Muscle layer of colon (tissue), 2 donors: Measurements from ENCODE around the gene EVL.

ENCODE experiments used
- H3K27ac ChIP-seq: one replicate; pipeline ENCODE4 v1.7.0; 2013; ENCODE audit warnings: low read depth, mild to moderate bottlenecking, low read length, moderate library complexity
- H3K27me3 ChIP-seq, 2 donors: one replicate each; pipeline ENCODE4 v1.7.0; 2013; ENCODE audit warnings: low read length in 2 of 2, mild to moderate bottlenecking in 2 of 2; ENCODE audit not compliant: insufficient read depth in 2 of 2, control insufficient read depth in 1 of 2
- H3K36me3 ChIP-seq: one replicate; pipeline ENCODE4 v1.7.0; 2013; ENCODE audit warnings: mild to moderate bottlenecking, low read length; ENCODE audit not compliant: insufficient read depth
- H3K4me1 ChIP-seq: one replicate; pipeline ENCODE4 v1.7.0; 2013; ENCODE audit warnings: mild to moderate bottlenecking, low read length; ENCODE audit not compliant: insufficient read depth
- H3K4me3 ChIP-seq, 2 donors: one replicate each; pipeline ENCODE4 v1.7.0; 2013; ENCODE audit warnings: low read length in 2 of 2, low read depth in 1 of 2, mild to moderate bottlenecking in 1 of 2, moderate library complexity in 1 of 2
- H3K9ac ChIP-seq: one replicate; pipeline ENCODE4 v1.7.0; 2013; ENCODE audit warnings: low read length
- H3K9me3 ChIP-seq: one replicate; pipeline ENCODE4 v1.7.0; 2013; ENCODE audit warnings: mild to moderate bottlenecking, low read length
- donor health status: abdominal sarcoma.
- donor health status: Adenocarcinoma of cecum.

Gene EVL

DNA sequence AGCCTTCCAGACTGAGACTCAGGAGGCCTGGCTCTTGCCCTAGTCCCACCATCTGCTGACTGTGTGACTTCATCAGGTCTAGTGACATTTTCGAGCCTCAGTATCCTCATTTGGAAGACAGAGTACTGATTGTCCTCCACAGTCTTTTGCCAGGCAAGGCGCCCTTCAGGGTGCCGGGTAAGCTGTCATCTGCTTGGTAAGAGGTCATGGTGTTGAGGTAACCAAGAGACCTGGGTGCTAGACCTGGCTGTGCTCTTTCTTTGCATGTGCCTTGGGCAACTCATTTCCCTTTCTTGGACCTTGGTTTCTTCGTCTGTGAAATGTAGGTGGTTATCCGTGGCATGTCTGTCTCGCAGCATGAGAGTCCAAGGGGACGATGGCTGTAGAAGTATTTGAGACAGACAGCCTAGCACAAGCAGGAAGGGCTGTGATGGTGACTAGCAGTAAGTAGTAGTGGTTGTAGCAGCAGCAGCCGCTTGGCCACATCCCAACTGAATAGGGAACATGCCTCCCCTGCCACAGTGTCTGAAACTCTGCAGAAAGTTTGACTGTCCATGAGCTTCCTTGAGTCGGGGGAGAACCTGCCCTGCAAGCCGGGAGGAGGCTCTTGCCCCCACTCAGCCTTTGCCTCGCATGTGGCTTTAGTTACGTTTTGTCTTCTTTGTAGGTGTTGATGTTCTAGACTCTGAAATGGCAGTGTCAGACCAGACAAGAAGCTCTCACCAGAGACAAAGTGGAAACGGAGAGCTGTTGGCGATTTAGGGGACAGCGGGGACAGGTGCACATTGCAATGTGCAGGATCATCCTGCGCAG, 40.3 kb downstream of the EVL start:
- no peak overlapping the region for H3K4me3 ChIP-seq
- H3K4me1 ChIP-seq, result peaks cover 49% of the 10 kb centered on the region
- H3K9ac ChIP-seq, result no peak overlapping the region
- H3K9me3 ChIP-seq, result no peaks in the 10 kb centered on the region
- H3K36me3 ChIP-seq, result no peaks in the 10 kb centered on the region
- H3K27ac ChIP-seq, result no peak overlapping the region
- H3K27me3 ChIP-seq, result no peaks in the 10 kb centered on the region

DNA sequence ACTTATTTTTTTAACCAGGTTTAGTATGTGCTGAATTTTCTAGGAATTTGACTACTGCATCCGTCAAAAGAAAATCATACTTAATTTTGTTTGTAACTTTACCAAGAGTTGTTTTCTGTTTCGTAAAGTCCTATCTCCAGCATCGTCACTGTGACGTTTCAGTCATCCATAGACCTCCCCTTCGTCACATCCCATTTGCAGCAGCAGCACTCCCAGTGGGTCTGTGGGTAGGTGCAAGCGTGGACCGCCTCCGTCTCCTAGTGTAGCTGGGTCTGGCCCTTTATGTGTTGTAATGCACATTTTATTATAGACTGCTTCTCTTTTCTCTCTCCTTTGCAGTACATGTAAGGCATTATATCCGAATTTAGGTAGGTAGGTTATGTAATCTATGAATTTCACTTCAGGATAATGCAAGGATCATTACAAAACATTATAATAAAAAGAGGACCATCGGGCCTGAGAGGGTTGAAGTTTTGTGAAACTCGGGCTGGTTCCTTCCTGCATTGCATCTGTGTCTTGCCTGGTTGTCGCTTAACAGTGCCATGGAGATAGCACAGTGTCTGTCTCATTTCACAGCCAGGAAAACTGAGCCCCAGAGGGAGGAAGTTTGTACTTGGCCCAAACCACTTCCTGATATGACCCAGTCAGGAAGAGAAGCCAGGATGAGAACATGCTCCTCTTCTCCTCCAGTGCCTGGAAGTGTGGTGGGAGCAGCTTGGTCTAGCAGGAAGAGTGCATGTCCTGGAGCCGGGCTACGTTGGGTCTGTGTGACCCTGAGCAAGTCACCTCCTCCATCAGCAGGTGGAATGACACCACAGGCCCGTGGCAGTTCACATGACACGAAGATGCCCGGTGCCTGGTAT, 41.3 kb downstream of the EVL start:
- no peaks in the 10 kb centered on the region for H3K9me3 ChIP-seq
- H3K4me3 ChIP-seq, result no peak overlapping the region
- peaks cover 49% of the 10 kb centered on the region for H3K4me1 ChIP-seq
- no peaks in the 10 kb centered on the region for H3K27me3 ChIP-seq
- H3K9ac ChIP-seq, result no peak overlapping the region
- no peak overlapping the region for H3K27ac ChIP-seq
- no peaks in the 10 kb centered on the region for H3K36me3 ChIP-seq

DNA sequence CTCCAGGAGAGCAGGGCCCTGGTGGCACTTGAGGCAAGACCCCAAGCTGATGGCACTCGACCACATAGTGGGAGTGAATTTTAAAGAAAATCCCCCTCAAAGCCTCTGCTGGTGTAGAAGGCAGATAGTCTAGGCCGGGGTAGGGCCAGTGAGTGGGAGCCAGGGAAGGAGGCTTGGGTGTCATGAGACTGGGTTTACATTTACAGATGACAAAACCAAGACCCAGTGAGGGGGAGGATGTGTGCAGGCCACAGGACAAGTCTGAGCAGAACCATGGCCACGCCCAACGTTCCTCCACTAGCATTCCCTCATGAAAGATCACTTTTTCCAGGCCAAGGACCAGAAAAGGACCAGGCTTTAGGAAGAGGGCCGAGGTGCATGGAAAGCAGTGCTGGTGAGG, 42.0 kb downstream of the EVL start:
- no peak overlapping the region for H3K27ac ChIP-seq
- no peaks in the 10 kb centered on the region for H3K27me3 ChIP-seq
- H3K4me1 ChIP-seq, result peaks cover 49% of the 10 kb centered on the region
- no peaks in the 10 kb centered on the region for H3K9me3 ChIP-seq
- H3K4me3 ChIP-seq, result no peak overlapping the region
- no peaks in the 10 kb centered on the region for H3K36me3 ChIP-seq
- H3K9ac ChIP-seq, result no peak overlapping the region

DNA sequence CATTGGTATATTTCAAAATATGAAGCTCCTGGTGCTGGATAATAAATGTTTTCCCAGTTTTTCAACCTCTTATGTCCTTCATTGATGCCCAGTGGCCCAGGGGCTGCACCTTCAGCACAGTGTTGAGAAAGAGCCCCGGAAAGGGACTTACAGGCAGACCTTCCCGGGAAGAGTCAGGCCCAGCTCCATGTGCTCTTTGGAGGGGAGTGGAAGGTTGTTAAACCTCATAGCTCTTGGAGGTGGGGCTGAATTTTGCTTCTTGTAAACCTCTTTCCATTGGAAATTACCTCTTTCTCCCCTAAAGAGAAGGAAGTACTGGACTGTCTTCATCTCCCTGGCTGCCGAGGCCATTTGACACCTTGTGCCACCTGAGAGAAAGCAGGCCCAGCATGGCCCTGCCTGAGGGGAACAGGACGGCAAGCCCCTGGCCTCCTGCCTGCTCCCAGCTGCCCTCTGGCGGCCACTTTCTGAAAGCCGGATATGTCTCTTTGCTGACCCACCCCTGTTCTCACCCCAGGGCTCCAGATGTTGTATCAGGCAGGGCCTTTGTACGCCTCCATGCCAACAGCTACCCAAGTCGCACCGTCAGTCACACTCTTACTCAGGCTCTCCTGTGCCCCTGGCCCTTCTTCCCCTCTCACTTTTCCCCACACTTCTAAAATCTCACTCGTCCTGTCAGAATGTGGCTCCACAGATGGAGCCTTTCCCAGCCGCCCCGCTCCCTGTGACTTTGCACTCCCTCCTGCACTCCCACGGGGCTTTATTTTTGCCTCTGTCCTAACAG, 43.0 kb downstream of the EVL start:
- Histone ChIP-seq H3K27ac (no peak overlapping the region), H3K36me3 (no peaks in the 10 kb centered on the region), H3K9me3 (no peaks in the 10 kb centered on the region), H3K4me1 (peaks cover 42% of the 10 kb centered on the region), H3K4me3 (no peak overlapping the region), H3K27me3 (no peaks in the 10 kb centered on the region), H3K9ac (no peak overlapping the region)

DNA sequence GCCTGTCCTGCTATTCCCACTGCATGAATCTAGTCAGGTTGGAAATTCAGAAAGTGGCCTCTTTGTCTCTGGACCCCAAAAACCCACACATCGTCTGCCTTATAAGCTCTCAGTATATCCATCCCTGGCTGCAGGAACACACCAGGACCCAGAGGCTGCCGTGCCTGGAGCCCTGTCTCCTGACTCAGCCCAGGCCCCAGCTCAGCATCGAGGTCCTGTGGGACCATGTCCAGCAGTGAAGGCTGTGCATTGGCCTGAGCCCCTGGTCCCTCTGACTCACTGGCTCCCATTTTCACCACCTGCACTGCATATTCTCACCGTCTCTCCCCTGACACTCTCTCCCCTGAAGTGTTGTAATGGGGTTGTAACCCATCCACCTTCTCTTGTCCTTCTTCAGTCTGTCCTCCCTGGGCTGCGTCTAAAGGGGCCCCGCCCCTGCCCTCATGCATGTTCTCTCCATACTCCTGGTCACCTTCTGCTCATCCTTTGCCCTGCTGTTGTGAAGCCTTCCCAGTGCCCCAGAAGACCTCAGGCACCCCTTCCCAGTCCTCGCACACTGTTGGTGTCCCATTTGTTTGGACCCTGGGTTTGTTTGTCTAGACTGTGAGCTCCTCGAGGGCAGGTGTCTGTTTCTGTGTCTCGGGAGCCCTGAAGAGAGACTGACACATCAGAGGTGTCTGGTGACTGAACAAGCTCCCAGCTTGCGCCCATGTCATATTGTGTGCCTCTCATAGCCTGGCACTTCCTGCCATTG, 43.8 kb downstream of the EVL start:
- Histone ChIP-seq H3K27ac (no peak overlapping the region), H3K4me1 (peaks cover 34% of the 10 kb centered on the region), H3K36me3 (no peaks in the 10 kb centered on the region), H3K9ac (no peak overlapping the region), H3K4me3 (no peak overlapping the region), H3K9me3 (no peaks in the 10 kb centered on the region), H3K27me3 (no peaks in the 10 kb centered on the region)

DNA sequence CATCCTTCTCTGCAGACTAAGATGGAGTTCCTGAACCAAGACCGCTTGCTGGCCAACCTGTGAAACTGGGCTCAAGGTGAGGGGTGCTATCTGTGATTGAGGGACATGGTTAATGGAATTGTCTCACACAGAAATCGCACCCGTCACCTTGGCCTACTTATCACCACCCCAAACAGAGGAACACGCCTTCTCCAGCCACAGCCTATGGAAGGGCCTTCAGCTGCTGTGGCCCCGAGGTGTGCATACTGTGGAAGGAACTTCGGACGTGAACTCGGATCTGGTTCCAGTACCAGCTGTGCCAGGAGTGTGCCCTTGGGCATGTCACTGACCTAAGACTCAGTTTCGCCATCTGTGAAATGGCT, 44.4 kb downstream of the EVL start:
- H3K4me1 ChIP-seq, result peaks cover 29% of the 10 kb centered on the region
- H3K9me3 ChIP-seq, result no peaks in the 10 kb centered on the region
- H3K4me3 ChIP-seq, result no peak overlapping the region
- H3K27me3 ChIP-seq, result no peaks in the 10 kb centered on the region
- H3K36me3 ChIP-seq, result no peaks in the 10 kb centered on the region
- no peak overlapping the region for H3K9ac ChIP-seq
- no peak overlapping the region for H3K27ac ChIP-seq

DNA sequence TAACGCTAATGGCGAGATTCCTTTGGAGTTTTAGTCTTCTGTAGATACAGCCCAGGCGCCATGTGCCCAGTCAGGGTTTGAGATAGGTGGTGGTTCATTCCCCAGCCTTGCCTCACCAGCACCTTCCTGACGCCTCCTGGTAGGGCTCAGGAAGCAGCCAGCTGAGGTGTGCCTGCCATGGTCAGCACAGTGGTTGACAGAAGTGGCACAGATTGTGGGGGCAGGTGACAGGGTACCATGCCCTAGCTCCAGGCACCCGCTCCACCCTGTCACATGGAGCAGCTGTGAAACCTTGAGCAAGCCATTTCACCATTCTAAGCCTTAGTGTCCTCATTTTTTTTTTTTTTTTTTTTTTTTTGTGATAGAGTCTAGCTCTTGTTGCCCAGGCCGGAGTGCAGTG, 45.6 kb downstream of the EVL start:
- Histone ChIP-seq H3K27ac (no peak overlapping the region), H3K4me3 (no peak overlapping the region), H3K9ac (no peak overlapping the region), H3K36me3 (no peaks in the 10 kb centered on the region), H3K27me3 (no peaks in the 10 kb centered on the region), H3K9me3 (no peaks in the 10 kb centered on the region), H3K4me1 (peaks cover 16% of the 10 kb centered on the region)

GRCh38 chr14:100111931-100112704, 46.9 kb downstream of the EVL start:
- Histone ChIP-seq H3K4me1 (peaks cover 12% of the 10 kb centered on the region), H3K27ac (no peak overlapping the region), H3K9ac (no peak overlapping the region)

GRCh38 chr14:100114109-100114765, 49.0 kb downstream of the EVL start:
- Histone ChIP-seq H3K36me3 (no peaks in the 10 kb centered on the region), H3K4me1 (no peaks in the 10 kb centered on the region), H3K9ac (no peak overlapping the region), H3K9me3 (no peaks in the 10 kb centered on the region), H3K27ac (no peak overlapping the region), H3K4me3 (no peak overlapping the region), H3K27me3 (no peaks in the 10 kb centered on the region)

More at GRCh38 chr14:100111931-100112704, 46.9 kb downstream of the EVL start:
- Histone ChIP-seq H3K27me3 (no peaks in the 10 kb centered on the region), H3K9me3 (no peaks in the 10 kb centered on the region), H3K4me3 (no peak overlapping the region), H3K36me3 (no peaks in the 10 kb centered on the region)

DNA sequence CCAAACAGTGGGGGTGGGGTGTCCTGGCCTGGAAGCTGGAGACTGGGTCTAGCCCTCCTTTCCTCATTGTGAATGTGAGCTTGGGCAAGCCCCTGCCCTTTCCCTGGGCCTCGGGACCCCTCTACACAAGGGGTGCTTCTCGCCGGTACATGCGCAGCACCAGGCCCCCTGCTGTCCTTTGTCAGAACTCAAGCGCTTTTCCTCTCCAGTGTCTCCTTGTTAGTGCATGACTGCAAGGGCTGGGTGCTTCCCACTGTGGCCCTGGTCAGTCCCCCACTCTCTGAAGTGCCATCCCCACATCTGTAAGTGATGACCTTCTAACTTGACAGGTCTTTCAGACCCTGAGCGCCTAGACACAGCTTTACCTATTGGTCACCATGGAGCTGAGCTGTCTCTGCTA, 50.0 kb downstream of the EVL start:
- no peaks in the 10 kb centered on the region for H3K27me3 ChIP-seq
- no peaks in the 10 kb centered on the region for H3K9me3 ChIP-seq
- no peaks in the 10 kb centered on the region for H3K4me1 ChIP-seq
- no peak overlapping the region for H3K4me3 ChIP-seq
- no peak overlapping the region for H3K9ac ChIP-seq
- no peaks in the 10 kb centered on the region for H3K36me3 ChIP-seq
- H3K27ac ChIP-seq, result no peak overlapping the region
